ENCODE measurements around the gene ZNF747.
"Not testable (repeated sequence)": the region's sequence is repeated elsewhere in the genome, so short reads cannot be mapped to it uniquely, and the experiment has no call there.

ZNF747 gene

DNA sequence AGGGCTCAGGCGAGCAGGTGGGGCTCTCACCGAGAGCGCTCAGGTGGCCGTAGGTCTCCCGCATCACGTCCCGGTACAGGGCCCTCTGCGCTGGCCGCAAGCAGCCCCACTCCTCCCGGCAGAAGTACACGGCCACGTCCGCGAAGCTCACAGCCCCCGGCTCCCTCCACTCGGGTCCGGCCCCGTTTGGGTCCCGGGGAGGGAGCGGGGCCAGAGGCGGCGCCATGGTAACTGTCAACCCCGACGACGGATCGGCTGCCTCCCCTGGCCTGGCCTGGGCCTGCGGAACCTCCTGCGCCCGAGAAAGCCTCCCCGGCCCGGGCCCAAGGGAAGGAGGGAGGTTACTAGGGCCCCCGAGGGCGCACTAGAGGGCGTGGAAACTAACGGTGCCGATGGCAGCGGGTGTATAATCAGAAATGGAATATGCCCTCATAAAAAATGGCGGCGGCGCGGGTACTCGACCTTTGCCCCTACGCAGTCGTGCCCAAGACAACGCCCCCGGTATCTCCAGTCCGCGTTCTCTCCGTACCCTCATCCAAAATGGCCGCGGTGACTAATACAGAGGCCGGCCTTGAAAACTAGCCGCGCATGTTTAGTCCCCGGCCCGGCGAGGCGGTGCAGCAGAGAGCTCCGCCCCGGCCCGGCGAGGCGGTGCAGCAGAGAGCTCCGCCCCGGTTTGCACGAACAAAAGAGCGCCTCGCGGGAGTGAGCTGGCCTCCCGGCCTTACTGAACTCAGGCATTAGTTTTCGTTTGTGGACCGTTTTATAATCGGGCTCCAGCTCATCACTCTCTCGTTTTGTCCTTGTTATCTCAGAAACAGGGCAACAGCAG is 23.5 kb upstream of the ZNF747 start, which contains the start of gene ZNF764:
Gene ZNF764, minus strand, starts transcription at position 418 of the 832 bp plus-strand sequence. Its CDS starts 192 bp downstream, at position 226.
- peak; percentile 99 for DNase-seq (ENCODE audit: low read depth)

DNA sequence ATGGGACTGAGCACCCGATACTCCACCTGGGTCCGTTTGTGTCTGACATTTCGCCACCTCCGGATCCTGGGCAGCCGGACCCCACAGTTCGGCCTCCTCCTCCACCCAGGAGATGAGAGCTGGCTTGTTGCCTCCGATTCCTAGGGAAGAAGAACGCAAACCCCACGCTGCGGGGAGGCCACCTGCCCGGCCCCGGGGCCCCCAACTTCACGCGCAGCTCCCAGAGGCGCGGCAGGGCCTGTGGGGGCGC is 23.0 kb upstream of the ZNF747 start:
- no peak for DNase-seq (ENCODE audit: low read depth)

DNA sequence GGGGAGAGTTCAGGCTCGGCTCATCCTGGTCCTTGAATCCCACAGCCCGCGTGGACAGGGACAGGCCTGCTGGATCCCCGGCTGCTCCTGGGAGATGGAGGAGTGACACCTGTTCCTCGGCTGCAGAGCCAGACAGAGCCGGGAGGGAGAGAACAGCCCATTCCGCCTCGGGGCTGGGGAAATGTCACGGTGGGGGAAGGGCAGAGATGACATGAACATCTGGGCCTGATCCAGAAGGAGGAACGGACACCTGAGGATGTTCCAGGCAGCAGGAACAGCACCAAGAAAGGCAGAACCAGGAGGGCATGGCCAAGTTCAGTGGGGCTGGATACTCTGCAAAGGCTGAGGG is 21.4 kb upstream of the ZNF747 start:
- DNase-seq (ENCODE audit: low read depth) = no peak

DNA sequence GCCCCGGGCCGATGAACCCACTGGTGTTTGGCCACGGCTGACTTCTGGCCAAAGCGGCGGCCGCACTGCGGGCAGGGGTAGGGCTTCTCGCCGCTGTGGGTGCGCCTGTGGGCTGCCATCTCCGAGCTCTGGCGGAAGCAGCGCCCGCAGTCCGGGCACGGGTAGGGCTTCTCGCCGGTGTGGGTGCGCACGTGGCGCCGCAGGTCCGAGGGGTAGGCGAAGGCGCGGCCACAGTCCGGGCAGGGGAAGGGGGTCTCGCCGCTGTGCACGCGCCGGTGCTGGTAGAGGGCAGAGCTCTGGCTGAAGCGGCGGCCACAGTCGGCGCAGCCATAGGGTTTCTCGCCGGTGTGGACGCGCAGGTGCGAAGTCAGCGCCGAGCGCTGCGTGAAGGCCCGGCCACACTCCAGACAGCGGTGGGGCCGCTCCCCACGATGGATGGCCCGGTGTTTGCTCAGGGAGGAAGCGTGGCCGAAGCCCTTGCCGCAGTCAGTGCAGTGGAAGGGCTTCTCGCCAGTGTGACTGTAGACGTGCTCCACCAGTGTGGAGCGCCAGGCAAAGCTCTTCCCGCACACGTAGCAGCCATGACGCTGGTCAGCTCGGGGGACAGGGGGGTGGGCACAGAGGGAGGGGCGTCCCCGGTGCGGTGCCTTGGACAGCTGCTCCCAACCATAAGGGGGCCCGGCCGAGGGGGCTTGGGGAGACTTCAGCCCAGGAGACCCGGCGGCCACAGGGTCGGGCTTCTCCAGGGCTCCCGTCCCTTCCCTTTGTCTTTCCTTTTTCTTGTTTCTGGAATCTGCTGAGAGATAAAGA is 20.9 kb upstream of the ZNF747 start:
- DNase-seq (ENCODE audit: low read depth) = no peak

DNA sequence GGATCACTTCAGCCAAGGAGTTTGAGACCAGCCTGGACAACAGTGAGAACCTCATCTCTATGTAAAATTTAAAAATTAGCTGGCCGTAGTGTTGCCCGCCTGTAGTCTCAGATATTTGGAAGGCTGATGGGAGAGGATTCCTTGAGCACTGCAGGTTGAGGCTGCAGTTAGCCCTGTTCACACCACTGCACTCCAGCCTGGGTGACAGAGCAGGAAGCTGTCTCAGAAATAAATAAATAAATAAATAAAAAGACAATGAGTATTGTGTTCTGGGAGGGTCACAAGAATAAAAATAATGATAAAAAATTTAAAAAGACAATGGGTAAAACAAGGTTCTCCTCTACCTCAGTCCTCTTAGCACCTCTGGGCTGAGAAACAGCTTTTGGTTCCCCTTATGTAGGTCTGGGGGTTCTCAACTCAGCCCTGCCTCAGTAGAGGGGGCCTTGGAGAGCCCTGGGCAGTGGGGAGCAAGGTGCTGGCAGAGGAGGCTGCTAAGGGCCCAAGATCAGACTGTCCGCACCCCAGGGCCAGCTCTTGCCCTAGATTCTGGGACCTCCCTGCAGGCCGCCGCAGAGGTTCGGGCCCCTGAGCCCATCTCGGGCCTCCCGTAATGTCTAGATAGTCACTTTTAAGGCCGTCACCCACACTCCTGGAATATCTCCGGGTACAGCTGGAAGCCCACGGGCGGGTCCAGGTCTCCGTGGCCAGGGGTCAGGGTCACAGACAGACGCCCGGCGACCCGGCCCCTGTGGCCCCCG is 20.1 kb upstream of the ZNF747 start:
- no peak for DNase-seq (ENCODE audit: low read depth)

DNA sequence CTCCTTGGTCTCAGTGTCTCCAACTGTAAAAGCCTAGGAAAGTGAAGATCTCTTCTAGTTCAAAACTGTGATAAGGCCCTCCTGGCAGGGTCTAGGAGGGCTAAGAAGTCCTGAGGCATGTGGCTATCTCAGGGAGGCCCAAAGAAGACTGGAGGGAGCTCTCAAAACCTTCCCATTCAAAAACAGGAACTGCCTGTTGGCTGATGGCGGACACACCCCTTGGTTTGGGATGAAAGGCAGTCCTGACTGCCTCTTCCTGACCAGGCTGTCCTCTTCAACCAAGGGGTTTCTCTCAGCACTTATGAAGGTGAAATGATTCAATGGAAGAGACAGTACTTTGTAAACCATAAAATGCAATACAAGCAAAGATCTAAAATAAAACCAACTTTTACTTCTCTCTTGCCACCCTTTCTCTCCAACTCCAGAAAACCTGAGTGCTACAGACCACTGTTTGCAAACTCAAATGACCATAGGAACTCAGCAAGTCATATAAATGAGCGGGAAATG is 18.8 kb upstream of the ZNF747 start:
- no peak for DNase-seq (ENCODE audit: low read depth)

DNA sequence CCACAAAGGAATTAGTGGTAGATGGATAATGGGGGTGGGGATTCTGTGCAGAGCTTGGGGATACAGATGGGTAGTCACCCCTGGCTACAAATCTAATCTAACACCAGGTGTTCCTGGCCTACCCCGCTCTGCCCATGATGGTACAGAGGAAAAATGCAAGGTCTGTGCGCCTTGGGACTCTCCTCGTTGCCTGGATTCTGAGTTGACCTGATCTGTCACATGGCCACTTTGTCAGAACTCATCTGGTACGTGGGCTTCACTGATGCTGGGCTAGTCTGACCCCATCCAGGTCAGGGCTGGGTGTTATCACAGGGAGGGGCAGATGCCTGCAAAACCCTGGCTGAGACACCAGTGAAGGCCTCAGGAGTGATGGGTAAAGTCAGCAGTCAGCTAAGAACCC is 18.3 kb upstream of the ZNF747 start:
- DNase-seq (ENCODE audit: low read depth) = no peak

DNA sequence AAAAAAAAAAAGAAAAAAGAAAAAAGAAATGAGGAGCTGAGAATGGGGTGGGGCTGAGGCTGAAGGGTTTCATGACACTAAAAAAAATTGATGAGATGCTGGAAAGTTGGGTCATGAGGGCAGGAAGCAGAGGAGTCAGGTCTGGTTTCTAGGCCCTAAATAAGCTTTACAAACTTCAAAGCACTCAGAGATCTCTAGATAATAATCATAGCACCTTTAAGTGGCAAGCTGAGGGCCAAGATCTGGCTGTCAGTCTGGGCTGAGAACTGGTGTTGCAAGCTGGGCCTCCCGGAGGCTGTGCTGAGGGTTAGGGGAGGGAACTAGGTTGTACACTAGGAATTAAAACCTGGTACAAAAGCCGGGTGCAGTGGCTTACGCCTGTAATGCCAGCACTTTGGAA is 17.1 kb upstream of the ZNF747 start:
- DNase-seq (ENCODE audit: low read depth) = no peak

DNA sequence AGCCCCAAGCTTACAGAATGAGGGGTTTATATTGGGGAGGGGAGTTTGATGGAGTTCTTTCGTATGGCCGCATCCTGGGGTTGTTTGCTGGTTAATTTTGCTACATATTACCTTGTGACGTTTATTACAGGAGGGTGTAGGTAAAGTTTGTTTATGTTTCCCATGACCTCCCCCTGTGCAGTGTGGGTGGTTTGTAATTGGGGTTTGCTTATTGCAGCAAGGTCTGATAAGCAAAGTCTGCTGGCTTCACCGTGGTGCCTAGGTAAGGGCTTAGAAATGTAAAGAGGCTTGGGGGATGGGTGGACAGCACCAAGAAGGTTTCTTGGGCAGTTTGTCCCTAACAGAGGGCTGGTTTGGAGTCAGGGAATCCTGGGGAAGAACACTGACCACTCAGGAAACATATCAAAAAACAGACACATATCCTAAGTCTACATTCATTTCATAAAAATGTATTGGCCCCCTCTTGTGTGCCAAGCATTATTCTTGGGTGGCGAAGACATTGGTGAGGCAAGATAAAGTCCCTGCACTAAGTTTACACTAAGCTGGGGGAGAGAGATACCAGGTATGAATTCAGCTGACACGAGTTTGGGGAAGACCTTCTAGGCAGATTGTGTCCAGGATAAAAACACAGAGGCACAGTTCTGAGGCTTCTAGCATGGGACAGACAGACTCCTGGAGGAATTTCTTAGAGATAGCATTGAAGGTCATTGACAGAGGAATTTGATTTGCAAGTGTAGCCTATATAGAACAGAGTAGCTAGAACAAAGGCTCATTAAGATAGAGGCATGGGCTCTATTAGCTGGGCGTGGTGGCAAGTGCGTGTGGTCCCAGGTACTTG is 14.0 kb upstream of the ZNF747 start:
- no peak for DNase-seq (ENCODE audit: low read depth)

DNA sequence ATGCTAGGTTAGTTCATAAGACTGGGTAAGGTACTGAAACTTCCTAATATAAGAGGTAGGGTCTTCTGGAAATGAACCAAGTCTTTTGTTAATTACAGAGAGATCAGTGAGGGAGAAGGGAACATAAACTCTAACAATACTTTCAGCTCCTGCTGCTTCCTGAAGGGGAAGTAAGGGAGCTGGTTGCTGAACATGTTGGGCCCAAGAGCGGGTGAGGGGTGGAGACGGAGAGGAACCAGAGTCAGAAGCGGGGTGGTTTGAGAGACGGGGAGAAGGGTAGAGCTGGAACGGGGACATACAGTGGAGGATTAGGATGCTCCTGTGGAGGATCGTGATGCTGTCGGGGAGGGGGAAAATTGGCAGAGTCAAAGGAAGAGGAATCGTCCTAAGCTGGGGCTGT is 11.5 kb upstream of the ZNF747 start:
- DNase-seq (ENCODE audit: low read depth) = no peak

DNA sequence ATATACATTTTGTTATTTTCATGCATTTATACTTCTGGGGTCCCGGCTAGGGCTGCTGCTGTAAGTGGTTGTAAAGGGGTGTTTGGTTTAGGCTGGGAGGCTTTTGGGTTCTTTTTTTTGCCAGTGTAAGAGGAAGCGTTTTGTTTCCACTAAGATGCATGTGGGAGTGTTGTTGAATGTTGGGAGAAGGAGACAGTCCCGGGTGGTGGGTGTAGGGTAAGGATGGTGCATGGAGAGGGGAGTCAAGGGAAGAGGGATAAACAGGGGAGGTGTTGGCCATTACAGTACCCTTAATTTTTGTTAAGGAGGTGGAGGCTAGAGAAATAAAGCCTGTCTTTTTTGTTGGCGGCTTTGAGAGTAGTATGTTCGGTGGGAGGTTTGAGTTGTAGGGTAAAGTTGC is 8.4 kb upstream of the ZNF747 start:
- DNase-seq (ENCODE audit: low read depth) = no peak

DNA sequence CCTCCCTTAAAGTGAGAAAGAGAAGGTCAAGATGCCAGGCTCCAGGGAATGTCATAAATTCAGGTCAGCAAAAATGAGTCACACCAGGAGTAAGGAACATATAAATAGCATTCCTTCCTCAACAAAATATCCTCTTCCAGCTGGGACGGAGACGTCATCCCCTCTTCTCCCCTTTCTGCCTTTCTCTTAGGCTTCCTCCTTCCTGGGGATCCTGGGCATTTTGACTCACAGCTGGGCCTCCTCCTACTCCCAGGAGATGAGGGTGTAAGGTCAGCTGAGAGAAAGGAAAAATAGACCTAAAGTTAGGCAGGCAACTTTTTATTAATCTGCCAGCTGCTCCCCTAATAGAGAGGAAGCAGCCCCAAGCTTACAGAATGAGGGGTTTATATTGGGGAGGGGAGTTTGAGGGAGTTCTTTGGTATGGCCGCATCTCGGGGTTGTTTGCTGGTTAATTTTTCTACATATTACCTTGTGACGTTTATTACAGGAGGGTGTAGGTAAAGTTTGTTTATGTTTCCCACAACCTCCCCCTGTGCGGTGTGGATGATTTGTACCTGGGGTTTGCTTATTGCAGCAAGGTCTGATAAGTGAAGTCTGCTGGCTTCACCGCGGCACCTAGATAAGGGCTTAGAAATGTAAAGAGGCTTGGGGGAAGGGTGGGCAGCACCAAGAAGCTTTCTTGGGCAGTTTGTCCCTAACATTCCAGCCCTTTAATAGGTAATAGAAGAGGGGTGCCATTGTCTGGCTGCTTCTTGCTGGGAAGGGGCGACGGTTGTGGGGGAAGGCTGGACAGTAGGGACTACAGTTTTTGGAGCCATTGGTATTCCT is 7.1 kb upstream of the ZNF747 start:
- peak; percentile 76 for DNase-seq (ENCODE audit: low read depth)

DNA sequence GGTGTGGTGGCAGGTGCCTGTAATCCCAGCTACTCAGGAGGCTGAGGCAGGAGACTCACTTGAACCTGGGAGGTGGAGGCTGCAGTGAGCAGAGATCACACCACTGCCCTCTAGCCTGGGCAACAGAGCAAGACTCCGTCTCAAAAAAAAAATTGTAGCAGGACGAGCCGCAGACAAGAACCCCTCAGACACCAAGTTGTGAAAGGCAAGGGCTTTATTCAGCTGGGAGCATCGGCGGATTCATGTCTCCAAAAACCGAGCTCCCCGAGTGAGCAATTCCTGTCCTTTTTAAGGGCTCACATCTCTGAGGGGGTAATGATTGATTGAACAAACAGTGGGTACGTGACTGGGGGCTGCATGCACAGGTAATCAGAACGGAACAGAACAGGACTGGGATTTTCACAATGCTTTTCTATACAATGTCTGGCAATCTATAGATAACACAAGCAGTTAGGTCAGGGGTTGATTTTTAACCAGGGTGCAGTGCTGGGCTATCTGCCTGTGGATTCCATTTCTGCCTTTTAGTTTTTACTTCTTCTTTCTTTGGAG is 6.3 kb upstream of the ZNF747 start:
- not testable (repeated sequence) for DNase-seq (ENCODE audit: low read depth)

DNA sequence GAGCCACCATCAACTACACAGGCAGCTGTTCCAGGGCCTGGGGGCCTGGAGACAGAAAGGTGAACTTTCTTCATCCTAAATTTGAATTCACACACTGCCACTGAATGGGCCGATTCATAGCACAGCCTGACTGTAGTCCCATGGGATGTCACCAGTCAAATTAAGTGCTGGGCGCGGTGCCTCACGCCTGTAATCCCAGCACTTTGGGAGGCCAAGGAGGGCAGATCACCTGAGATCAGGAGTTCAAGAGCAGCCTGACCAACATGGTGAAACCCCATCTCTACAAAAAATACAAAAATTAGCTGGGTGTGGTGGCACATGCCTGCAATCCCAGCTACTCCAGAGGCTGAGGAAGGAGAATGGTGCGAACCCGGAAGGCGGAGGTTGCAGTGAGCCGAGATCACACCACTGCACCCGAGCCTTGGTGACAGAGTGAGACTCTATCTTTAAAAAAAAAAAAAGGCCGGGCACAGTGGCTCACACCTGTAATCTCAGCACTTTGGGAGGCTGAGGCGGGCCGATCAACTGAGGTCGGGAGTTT is 5.4 kb upstream of the ZNF747 start:
- not testable (repeated sequence) for DNase-seq (ENCODE audit: low read depth)

DNA sequence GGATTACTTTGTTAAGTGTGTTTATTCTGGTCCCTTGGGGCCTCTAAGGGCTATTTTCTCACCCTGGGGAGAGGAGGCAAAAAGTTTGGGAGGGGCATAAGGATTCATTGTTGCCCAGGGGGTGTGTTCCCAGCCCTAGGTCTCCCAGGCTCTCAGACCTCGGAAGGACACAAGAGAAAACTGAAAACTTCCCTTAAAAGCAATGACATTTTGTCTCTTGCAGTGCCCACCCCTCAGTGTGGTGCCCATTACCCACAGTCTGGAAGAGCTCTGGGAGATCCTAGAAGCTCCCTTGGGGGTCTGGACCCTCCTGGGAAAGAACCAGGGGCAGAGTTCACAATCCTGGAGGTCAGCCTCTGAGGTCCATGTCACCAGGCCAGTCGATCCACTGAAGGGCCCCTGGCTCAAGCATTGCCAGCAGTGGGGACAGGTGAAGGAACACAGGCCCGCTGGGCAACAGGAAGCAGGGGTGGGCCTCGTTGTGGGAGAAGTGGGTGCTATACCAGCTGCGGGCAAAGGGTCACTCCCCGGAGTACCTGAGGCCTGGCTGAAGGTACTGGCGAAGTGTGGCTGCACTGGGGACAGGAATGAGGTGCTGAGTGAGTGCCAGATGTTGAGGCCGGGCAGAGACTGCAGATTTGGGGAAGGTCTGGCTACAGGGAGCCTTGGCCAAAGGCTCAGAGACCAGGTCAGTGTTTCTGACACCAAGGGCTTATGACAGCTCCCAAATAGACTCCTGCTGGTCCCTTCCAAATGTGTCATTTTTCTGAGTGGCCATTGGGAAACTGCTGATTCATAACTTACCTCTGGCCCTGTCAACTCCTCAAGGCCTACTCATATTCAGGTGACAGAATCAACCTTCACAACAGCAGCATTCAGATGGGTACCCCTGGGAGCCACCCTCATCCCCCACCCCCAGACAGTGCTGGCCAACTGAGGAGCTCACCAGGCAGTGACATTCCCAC is 4.6 kb upstream of the ZNF747 start:
- DNase-seq (ENCODE audit: low read depth) = no peak

DNA sequence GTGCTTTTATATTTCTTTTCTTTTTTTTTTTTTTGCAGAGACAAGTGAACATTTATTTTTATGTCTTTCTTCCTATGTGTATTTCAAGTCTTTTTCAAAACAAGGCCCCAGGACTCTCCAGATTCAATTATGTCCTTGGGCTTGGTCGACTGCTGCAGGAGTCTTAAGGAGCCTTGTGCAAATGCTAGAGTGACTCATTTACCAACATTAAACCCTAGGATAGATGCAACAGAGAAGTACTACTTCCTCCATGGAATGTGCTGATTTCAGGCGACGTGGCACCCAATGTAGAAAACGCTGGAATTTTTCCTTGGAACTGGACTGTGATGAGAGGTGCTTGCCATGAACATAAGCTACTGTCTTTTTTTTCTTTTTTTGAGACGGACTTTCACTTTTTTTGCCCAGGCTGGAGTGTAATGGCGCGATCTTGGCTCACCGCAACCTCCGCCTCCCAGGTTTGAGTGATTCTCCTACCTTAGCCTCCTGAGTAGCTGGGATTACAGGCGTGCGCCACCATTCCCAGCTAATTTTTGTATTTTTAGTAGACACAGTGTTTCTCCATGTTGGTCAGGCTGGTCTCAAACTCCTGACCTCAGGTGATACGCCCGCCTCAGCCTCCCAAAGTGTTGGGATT is 1.9 kb upstream of the ZNF747 start:
- DNase-seq (ENCODE audit: low read depth) = not testable (repeated sequence)

DNA sequence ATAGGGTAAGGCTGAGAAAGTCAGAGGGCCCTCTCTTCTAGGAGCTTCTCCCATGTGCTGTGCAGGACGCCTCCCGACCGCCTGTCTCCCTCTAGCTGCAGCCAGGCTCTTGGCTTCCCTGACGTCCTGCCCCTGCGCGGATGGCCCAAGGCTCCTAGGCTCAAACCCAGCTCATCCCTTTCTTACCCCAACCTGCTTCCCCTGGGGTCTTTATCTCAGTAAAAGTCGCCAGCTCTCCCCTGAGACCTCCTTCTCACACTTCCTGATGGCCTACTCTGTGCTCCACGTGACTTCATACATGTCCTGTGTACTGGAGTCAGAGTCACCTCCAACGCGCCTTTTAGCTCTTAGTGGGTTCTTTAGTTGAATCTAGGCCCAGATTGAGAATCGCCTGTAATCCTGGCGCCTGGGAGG is 1.1 kb upstream of the ZNF747 start:
- peak; percentile 63 for DNase-seq (ENCODE audit: low read depth)

DNA sequence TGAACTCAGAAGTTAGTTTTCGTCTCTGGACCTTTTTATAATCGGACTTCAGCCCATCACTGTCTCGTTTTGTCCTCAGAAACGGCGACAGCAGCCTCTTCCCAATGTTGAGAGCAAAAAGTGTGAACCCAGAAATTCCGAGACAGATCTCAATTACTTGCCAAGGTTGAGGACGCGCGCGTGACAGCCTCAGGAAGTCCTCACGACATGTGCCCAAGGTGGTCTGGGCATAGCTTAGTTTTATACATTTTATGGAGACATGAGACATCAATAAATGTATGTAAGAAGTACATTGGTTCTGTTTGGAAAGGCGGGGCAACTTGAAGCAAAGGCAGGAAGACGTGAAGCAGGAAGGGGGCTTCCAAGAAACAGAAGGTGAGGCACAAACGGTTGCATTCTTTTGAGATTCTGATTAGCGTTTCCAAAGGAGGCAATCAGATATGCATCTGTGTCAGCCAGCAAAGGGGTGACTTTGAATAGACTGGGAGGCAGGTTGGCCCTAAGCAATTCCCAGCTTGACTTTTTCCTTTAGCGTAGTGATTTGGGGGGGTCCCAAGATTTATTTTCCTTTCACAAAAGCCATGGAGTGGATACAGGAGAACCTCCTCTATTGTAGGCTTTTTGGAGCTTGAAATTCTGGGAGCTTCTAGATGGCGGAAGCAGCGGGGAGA is 583 bp upstream of the ZNF747 start:
- DNase-seq (ENCODE audit: low read depth) = no peak
